NCI-H526 treated with DMSO at 0.1 percent for 48 hours (cell line): ENCODE measurements around the gene GBF1.

ENCODE experiments used
- DNase-seq: peaks from one replicate; lab custom pipeline; 2025; lab: John Stamatoyannopoulos, UW

Gene GBF1

GRCh38 chr10:102342958-102343357 is 97.6 kb downstream of the GBF1 start:
- no peak for DNase-seq

GRCh38 chr10:102344067-102344466 is 98.7 kb downstream of the GBF1 start:
- no peak for DNase-seq

- peak; percentile 13 for DNase-seq
Observed at GRCh38 chr10:102347236-102347828, 102.0 kb downstream of the GBF1 start.

- DNase-seq, result peak; percentile 10
Observed at GRCh38 chr10:102352066-102352715, 106.9 kb downstream of the GBF1 start.

GRCh38 chr10:102354451-102354850 is 109.1 kb downstream of the GBF1 start:
- DNase-seq, result no peak

GRCh38 chr10:102358712-102359382 is 113.5 kb downstream of the GBF1 start:
- no peak for DNase-seq

GRCh38 chr10:102367441-102367840 is 122.1 kb downstream of the GBF1 start:
- no peak for DNase-seq

GRCh38 chr10:102368077-102368476 is 122.7 kb downstream of the GBF1 start:
- DNase-seq, result no peak

- no peak for DNase-seq
Observed at GRCh38 chr10:102371295-102371694, 126.0 kb downstream of the GBF1 start.

GRCh38 chr10:102375250-102375649 is 129.9 kb downstream of the GBF1 start:
- DNase-seq, result no peak

GRCh38 chr10:102375867-102376266 is 130.5 kb downstream of the GBF1 start:
- no peak for DNase-seq

GRCh38 chr10:102376901-102377300 is 131.6 kb downstream of the GBF1 start:
- DNase-seq, result no peak

GRCh38 chr10:102379383-102379782 is 134.1 kb downstream of the GBF1 start:
- DNase-seq, result no peak

GRCh38 chr10:102381983-102382382 is 136.7 kb downstream of the GBF1 start:
- no peak for DNase-seq

- DNase-seq, result no peak
Observed at GRCh38 chr10:102382871-102383270, 137.5 kb downstream of the GBF1 start.

GRCh38 chr10:102384053-102384452 is 138.7 kb downstream of the GBF1 start:
- no peak for DNase-seq

GRCh38 chr10:102384606-102385429 is 139.5 kb downstream of the GBF1 start:
- DNase-seq, result no peak

GRCh38 chr10:102389894-102390293 is 144.6 kb downstream of the GBF1 start:
- DNase-seq, result no peak

- DNase-seq, result no peak
Observed at GRCh38 chr10:102392306-102392705, 147.0 kb downstream of the GBF1 start.

GRCh38 chr10:102393411-102394078 is 148.2 kb downstream of the GBF1 start:
- no peak for DNase-seq

- DNase-seq, result peak; percentile 55
Observed at GRCh38 chr10:102394079-102394800, 148.9 kb downstream of the GBF1 start.
